Measurements from ENCODE around the gene MDFI.
"Not testable (repeated sequence)": the region's sequence is repeated elsewhere in the genome, so short reads cannot be mapped to it uniquely, and the experiment has no call there.

Gene MDFI

GRCh38 chr6:41602864-41603608 lies 35.2 kb upstream of the MDFI start:
- DNase-seq (ENCODE audit: low read depth) = peak; percentile 61

DNA sequence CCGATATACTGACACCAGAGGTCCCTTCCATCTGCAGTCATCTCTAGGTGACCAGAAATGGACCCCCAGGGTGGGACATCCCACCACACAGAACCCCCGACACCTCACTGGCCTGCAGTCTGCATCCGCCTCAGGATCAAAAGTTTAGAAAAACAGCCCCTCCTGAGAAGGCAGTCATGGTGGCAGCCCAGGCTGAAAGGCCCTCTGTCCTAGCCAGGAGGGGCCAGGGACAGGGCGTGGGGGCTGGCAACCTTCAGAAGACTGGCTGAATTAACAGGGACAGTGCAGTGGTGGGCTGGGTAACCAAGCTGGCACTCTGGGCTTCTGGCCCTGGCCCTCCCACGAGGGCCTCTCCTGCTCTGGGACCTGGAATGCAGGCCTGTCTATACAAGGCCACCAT lies 34.3 kb upstream of the MDFI start:
- no peak for DNase-seq (ENCODE audit: low read depth)

- no peak for DNase-seq (ENCODE audit: low read depth)
Measured at GRCh38 chr6:41605649-41606048, 32.6 kb upstream of the MDFI start.

- DNase-seq (ENCODE audit: low read depth) = no peak
Measured at GRCh38 chr6:41607036-41607435, 31.2 kb upstream of the MDFI start.

GRCh38 chr6:41607736-41608135 lies 30.5 kb upstream of the MDFI start:
- no peak for DNase-seq (ENCODE audit: low read depth)

DNA sequence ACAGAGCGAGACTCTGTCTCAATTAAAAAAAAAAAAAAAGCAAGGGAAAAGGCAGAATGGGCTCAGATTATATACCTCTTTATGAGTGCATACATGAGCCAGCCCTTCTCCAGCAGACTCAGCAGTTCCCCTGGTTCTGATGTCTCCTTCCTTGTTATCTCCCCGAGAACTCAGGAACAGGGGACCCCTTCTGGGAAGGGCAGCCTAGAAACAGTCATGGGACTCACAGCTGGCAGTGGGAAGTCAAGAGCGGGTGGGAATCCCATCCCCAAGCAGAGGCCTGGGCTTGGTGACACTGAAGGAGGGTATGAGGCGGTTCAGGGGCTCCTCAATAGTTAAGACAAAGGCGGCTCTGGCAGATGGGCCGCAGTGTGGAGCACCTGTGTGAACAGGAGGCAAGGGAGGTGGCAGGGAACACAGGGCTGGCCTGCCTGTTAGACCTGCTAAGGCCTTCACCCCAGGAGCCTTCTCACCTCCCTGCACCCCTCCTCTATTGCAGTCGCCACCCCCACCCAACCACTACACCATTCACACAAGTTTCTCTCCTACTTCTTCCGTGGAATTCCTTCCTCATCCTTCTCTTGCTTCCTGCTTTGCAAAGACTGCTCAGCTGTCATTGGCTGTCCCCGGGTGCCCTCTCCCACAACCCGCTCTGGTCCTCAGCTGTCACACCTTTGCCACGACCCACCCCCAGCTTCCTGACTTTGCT lies 29.7 kb upstream of the MDFI start:
- DNase-seq (ENCODE audit: low read depth) = no peak

DNA sequence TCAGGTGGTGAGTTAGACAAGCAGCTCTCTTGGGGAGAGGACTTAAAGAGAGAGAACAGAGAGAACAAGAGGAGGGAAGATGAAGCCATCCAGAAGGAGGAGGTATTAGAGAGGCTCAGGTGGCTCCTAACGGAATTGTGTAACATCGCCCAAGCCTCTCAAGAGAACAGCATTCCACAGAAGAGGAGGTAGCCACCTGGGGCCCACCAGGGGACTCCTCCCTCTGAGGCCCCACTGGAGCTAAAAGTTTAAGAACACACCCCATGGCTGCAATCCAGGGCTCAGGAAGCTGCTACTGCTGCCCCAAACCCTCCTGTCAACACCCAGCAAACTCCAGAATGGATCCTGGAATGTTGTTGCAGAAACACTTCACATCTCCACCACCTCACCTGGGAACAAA lies 23.6 kb upstream of the MDFI start:
- DNase-seq (ENCODE audit: low read depth) = no peak

- no peak for DNase-seq (ENCODE audit: low read depth)
Measured at GRCh38 chr6:41615311-41615710, 23.0 kb upstream of the MDFI start.

DNA sequence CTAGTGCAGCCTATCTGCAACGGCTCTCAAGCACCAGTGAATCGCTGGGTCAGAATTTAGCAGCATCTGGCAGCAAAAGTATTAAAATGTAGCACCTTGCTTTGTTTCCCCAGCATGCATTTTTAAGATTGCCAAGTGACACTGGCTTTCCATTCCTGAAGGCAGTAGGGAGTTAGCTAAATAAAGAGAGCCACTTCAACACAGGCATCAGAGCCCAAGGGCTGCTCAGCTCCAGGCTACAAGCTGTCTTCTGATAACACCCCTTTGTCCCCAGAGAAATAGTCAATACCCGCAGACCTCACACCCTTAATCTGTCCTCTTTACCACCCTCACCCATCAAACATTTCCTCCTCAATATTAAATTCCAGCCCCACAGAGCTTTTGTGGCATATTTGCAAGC lies 19.7 kb upstream of the MDFI start:
- DNase-seq (ENCODE audit: low read depth) = no peak

DNA sequence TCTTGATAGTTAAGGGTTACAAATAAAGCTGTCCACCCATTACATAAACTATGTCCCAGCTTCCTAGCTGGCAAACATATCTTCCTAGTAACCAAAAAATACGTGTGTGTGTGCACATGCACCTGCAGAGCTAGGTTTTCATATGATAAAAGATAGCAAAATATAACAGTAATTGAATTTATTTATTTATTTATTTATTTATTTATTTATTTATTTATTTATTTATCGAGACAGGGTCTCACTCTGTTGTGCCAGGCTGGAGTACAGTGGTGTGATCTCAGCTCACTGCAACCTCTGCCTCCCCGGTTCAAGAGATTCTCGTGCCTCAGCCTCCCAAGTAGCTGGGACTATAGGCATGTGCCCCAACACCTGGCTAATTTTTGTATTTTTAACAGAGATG lies 19.1 kb upstream of the MDFI start:
- not testable (repeated sequence) for DNase-seq (ENCODE audit: low read depth)

DNA sequence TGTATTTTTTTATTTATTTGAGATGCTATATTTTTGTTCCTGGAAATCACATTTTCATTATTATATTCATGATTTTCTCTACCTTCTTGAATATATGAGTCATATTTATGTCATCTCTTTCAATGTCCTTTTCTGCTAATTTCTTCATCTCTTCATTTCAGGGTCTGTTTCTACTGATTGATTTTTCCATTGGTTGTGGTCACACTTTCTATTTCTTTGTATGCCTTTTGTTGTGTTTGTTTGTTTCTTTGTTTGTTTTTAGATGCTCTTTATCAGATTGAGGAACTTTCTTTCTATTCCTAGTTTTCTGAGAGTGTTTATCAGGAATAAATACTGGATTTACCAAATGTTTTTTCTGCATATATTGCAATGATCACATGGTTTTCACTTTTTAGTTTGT lies 16.9 kb upstream of the MDFI start:
- no peak for DNase-seq (ENCODE audit: low read depth)

- no peak for DNase-seq (ENCODE audit: low read depth)
Measured at GRCh38 chr6:41621802-41622201, 16.5 kb upstream of the MDFI start.

GRCh38 chr6:41622206-41622988 lies 15.9 kb upstream of the MDFI start:
- no peak for DNase-seq (ENCODE audit: low read depth)

DNA sequence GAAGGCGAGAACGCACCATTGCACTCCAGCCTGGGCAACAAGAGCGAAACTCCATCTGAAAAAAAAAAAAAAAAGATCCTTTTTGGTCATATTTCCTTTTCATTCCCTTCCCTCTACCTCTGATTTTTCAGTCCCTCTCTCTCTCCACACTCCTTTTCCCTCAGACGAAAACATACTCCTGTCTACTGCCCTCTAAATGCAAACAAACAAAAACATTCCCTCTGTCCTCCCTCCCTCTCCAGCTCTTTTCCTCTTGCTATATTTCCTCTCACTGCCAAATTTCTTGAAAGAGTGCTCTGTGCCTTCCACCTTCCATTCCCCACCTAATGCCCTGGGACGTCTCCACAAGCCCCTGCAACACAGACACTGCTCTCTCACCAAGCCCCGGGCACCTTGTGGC lies 14.9 kb upstream of the MDFI start:
- no peak for DNase-seq (ENCODE audit: low read depth)

- DNase-seq (ENCODE audit: low read depth) = no peak
Measured at GRCh38 chr6:41624621-41625380, 13.5 kb upstream of the MDFI start.

- no peak for DNase-seq (ENCODE audit: low read depth)
Measured at GRCh38 chr6:41625442-41625841, 12.8 kb upstream of the MDFI start.

GRCh38 chr6:41626022-41626421 lies 12.2 kb upstream of the MDFI start:
- no peak for DNase-seq (ENCODE audit: low read depth)

- no peak for DNase-seq (ENCODE audit: low read depth)
Measured at GRCh38 chr6:41626917-41627316, 11.4 kb upstream of the MDFI start.

GRCh38 chr6:41629128-41629527 lies 9.1 kb upstream of the MDFI start:
- DNase-seq (ENCODE audit: low read depth) = no peak

- DNase-seq (ENCODE audit: low read depth) = no peak
Measured at GRCh38 chr6:41630069-41630468, 8.2 kb upstream of the MDFI start.

DNA sequence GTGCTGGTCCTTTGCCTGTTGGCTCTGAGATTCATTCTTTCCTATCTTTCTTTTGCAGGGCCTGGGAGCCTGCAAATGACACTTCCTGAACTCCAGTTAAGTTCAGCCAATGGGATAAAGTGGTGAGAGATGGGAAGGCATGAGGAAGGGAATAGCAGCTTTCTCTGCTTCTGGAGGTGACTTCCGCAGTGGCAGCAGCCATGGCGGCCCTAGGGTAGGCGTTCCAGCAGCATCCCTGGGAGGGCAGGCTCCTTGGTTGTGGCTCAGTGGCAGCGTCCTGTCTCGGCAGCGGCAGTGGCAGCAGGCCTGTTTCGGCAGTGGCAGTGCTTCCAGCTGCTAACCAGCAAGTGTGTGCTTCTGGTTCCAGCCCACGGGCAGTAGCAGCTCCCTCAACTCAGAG lies 7.3 kb upstream of the MDFI start:
- DNase-seq (ENCODE audit: low read depth) = no peak

DNA sequence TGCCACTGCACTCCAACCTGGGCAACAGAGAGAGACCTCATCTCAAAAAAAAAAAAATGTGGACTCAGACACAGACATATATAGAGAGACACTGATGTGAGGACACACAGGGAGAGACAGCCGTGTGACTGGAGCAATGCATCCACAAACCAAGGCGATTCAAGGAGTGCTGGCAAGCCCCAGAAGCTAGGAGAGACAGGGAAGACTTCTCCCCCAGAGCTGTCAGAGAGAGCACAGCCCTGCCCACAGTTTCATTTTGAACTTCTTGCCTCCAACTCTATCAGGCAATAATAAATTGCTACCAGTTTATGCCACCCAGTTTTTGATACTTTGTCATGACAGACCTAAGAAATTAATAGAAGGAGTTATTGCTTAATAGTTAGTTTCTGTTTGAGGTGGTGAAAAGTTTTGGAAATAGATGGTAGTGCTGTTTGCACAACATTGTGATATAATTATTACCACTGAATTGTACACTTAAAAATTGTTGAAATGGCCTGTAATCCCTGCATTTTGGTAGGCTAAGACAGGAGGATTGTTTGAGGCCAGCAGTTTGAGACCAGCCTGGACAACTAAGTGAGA lies 5.1 kb upstream of the MDFI start:
- DNase-seq (ENCODE audit: low read depth) = no peak

Data from stimulated activated CD4-positive, alpha-beta T cell treated with anti-CD3 and anti-CD28 coated beads, Interleukin-2, amount 100 ng/mL, for 4 hours (primary cell).